ENCODE data around the gene CEP290.

Gene CEP290

GRCh38 chr12:88182416-88182815 is 40.5 kb upstream of the CEP290 start:
- no peak overlapping the region for H3K4me3 ChIP-seq (ENCODE audit: low read depth, low read length)
- TF ChIP-seq CTCF (IDR thresholded peaks at IDR 0.05; ENCODE audit: low read depth, low read length, missing control alignments), result no peak
- in situ Hi-C loops (cut with HindIII; ENCODE audit: low sequenced_read_pairs), result no loop called here
- DNase-seq (ENCODE audit: low read depth), result no peak

GRCh38 chr12:88181881-88182280 is 40.0 kb upstream of the CEP290 start:
- in situ Hi-C loops (cut with HindIII; ENCODE audit: low sequenced_read_pairs), result no loop called here
- no peak for DNase-seq (ENCODE audit: low read depth)
- H3K4me3 ChIP-seq (ENCODE audit: low read depth, low read length), result no peak overlapping the region
- TF ChIP-seq CTCF (IDR thresholded peaks at IDR 0.05; ENCODE audit: low read depth, low read length, missing control alignments), result no peak

- H3K4me3 ChIP-seq (ENCODE audit: low read depth, low read length), result no peak overlapping the region
- in situ Hi-C loops (cut with HindIII; ENCODE audit: low sequenced_read_pairs), result no loop called here
- no peak for TF ChIP-seq CTCF (IDR thresholded peaks at IDR 0.05; ENCODE audit: low read depth, low read length, missing control alignments)
- DNase-seq (ENCODE audit: low read depth), result no peak
These were observed 37.6 kb upstream of the CEP290 start for GRCh38 chr12:88179436-88180014.

- H3K4me3 ChIP-seq (ENCODE audit: low read depth, low read length), result no peak overlapping the region
- in situ Hi-C loops (cut with HindIII; ENCODE audit: low sequenced_read_pairs), result no loop called here
- DNase-seq (ENCODE audit: low read depth), result no peak
- TF ChIP-seq CTCF (IDR thresholded peaks at IDR 0.05; ENCODE audit: low read depth, low read length, missing control alignments), result no peak
These were observed 33.7 kb upstream of the CEP290 start for GRCh38 chr12:88175544-88175943.

- no peak for DNase-seq (ENCODE audit: low read depth)
- no peak for TF ChIP-seq CTCF (IDR thresholded peaks at IDR 0.05; ENCODE audit: low read depth, low read length, missing control alignments)
- no peak overlapping the region for H3K4me3 ChIP-seq (ENCODE audit: low read depth, low read length)
- in situ Hi-C loops (cut with HindIII; ENCODE audit: low sequenced_read_pairs), result no loop called here
These were observed 31.0 kb upstream of the CEP290 start for GRCh38 chr12:88172844-88173407.

- in situ Hi-C loops (cut with HindIII; ENCODE audit: low sequenced_read_pairs), result no loop called here
- no peak for DNase-seq (ENCODE audit: low read depth)
- H3K4me3 ChIP-seq (ENCODE audit: low read depth, low read length), result no peak overlapping the region
- no peak for TF ChIP-seq CTCF (IDR thresholded peaks at IDR 0.05; ENCODE audit: low read depth, low read length, missing control alignments)
These were observed 25.5 kb upstream of the CEP290 start for GRCh38 chr12:88167384-88167783.
